Activated effector memory CD4-positive, alpha-beta T cell treated with Interleukin-2 at 50 U/mL for 16 hours (primary cell): ENCODE data around the gene SEMA3D.

Experiments
- DNase-seq: peaks from one replicate; pipeline ENCODE4 v3.0.0-alpha.2; 2020

Gene SEMA3D

GRCh38 chr7:85186521-85187241, at the start of gene SEMA3D:
Gene SEMA3D (minus strand): TSS chr7:85187056. CDS start chr7:85121891, 65,165 bp downstream.
- DNase-seq = no peak

GRCh38 chr7:85234730-85235129, 47.9 kb upstream of the SEMA3D start:
- DNase-seq = no peak

- no peak for DNase-seq
Measured at GRCh38 chr7:85232068-85232467, 45.2 kb upstream of the SEMA3D start.

GRCh38 chr7:85230623-85231022, 43.8 kb upstream of the SEMA3D start:
- DNase-seq = no peak

GRCh38 chr7:85229544-85229943, 42.7 kb upstream of the SEMA3D start:
- no peak for DNase-seq

- no peak for DNase-seq
Measured at GRCh38 chr7:85226361-85227085, 39.7 kb upstream of the SEMA3D start.

GRCh38 chr7:85224171-85224570, 37.3 kb upstream of the SEMA3D start:
- no peak for DNase-seq

- DNase-seq = no peak
Measured at GRCh38 chr7:85222522-85222921, 35.7 kb upstream of the SEMA3D start.

- no peak for DNase-seq
Measured at GRCh38 chr7:85221796-85222195, 34.9 kb upstream of the SEMA3D start.

- no peak for DNase-seq
Measured at GRCh38 chr7:85220651-85221050, 33.8 kb upstream of the SEMA3D start.

- no peak for DNase-seq
Measured at GRCh38 chr7:85220023-85220422, 33.2 kb upstream of the SEMA3D start.

- no peak for DNase-seq
Measured at GRCh38 chr7:85217085-85217484, 30.2 kb upstream of the SEMA3D start.

- no peak for DNase-seq
Measured at GRCh38 chr7:85215098-85215497, 28.2 kb upstream of the SEMA3D start.

- DNase-seq = no peak
Measured at GRCh38 chr7:85213500-85213899, 26.6 kb upstream of the SEMA3D start.

- no peak for DNase-seq
Measured at GRCh38 chr7:85205754-85206153, 18.9 kb upstream of the SEMA3D start.

- DNase-seq = no peak
Measured at GRCh38 chr7:85204496-85204895, 17.6 kb upstream of the SEMA3D start.

GRCh38 chr7:85204061-85204460, 17.2 kb upstream of the SEMA3D start:
- no peak for DNase-seq

GRCh38 chr7:85201209-85201608, 14.4 kb upstream of the SEMA3D start:
- DNase-seq = no peak

GRCh38 chr7:85196696-85197095, 9.8 kb upstream of the SEMA3D start:
- DNase-seq = no peak

GRCh38 chr7:85191383-85191782, 4.5 kb upstream of the SEMA3D start:
- DNase-seq = no peak

GRCh38 chr7:85186083-85186520, 754 bp downstream of the SEMA3D start:
- DNase-seq = no peak

- no peak for DNase-seq
Measured at GRCh38 chr7:85185424-85186082, 1.3 kb downstream of the SEMA3D start.

- no peak for DNase-seq
Measured at GRCh38 chr7:85184599-85185423, 2.0 kb downstream of the SEMA3D start.
